IPS-20b (cell line): Measurements from ENCODE around the gene DTNA.

Experiments used
- H3K27ac ChIP-seq: one replicate; pipeline ENCODE4 v1.5.1; 2013; ENCODE audit warnings: low read length
- H3K27me3 ChIP-seq: 2 replicates; pipeline ENCODE4 v1.6.1; 2013; ENCODE audit warnings: mild to moderate bottlenecking, low read length, inconsistent platforms; ENCODE audit not compliant: insufficient read depth
- H3K36me3 ChIP-seq: 2 replicates; pipeline ENCODE4 v1.6.1; 2013; ENCODE audit warnings: low read depth, mild to moderate bottlenecking, inconsistent platforms, low read length, moderate library complexity; ENCODE audit not compliant: insufficient read depth
- H3K4me1 ChIP-seq: 2 replicates; pipeline ENCODE4 v1.6.1; 2013; ENCODE audit warnings: mild to moderate bottlenecking, control low read depth, inconsistent platforms, low read length, moderate library complexity; ENCODE audit not compliant: insufficient read depth
- H3K4me3 ChIP-seq: 2 replicates; pipeline ENCODE4 v1.5.1; 2013; ENCODE audit warnings: mild to moderate bottlenecking, low read length, inconsistent platforms
- H3K9ac ChIP-seq: 2 replicates; pipeline ENCODE4 v1.6.1; 2013; ENCODE audit warnings: low read depth, mild to moderate bottlenecking, inconsistent platforms, low read length, moderate library complexity
- H3K9me3 ChIP-seq: 2 replicates; pipeline ENCODE4 v1.6.1; 2013; ENCODE audit warnings: mild to moderate bottlenecking, low read depth, low read length, inconsistent platforms; ENCODE audit not compliant: insufficient read depth

DTNA gene

DNA sequence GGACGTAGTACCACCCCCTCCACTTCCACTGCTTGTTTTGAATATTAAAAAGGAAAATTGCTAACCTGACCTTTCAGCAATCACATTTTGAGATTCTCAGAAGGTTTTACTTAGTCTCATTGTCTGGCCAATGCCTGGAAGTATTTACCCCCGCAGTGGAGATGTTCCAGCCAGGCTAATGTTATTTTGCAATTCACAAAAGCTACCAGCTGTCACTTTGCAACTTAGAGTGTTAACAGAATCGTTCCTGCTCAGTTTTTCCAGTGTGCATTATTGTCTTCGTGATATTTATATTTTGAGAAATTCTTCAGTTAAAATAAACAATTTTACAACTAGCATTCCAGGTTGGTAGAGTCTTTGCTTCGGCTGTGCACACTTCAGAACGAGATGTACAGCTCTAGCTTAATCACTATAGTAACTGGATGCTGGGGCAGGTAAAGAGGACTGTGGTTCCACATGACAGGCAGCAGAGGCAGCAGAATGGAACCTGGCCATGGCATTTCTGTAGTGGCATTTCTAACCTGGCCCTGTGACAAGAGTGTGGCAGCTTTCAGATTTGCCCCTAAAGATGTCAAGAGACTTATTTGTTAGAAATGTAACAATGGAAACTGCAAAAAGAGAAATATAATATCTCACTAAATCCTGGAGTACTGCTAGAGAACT lies 85.1 kb downstream of the DTNA start:
- Histone ChIP-seq H3K27ac (no peak overlapping the region), H3K9ac (no peak overlapping the region), H3K4me3 (no peak overlapping the region), H3K4me1 (peaks cover 5% of the 10 kb centered on the region; the same call in 1 of the 2 replicates), H3K36me3 (no peaks in the 10 kb centered on the region), H3K27me3 (no peaks in the 10 kb centered on the region), H3K9me3 (peaks cover 10% of the 10 kb centered on the region; the same call in 1 of the 2 replicates)

DNA sequence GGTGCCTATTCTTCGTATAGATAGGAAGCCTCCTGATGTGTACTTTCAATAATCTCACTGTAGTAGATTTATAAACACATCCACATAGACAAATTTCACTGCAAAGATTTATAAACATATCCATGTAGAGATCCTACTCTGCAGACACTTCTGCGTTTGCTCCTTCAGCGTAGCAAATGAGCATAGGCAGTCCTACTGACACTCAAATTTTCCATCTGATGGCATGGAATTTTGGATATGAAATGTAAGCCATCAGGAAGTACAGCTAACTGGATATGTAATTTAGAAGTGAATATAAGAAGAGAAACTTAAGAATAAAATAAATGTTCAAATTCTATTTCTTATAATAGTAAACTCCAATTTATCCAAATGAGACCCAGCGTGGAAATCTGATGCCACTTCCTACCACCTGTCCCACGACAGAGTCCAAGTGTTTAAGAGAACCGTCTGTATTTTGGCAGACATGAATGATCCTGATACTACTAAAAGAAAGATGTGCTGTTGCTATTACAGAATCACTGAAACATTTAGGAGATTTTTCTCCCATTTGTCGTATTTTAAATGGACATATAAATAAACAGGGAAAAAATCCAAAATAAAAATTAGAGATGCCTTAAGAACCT lies 86.0 kb downstream of the DTNA start:
- no peak overlapping the region for H3K27ac ChIP-seq
- no peaks in the 10 kb centered on the region for H3K27me3 ChIP-seq
- peaks cover 5% of the 10 kb centered on the region; the same call in 1 of the 2 replicates for H3K4me1 ChIP-seq
- peaks cover 10% of the 10 kb centered on the region; the same call in 1 of the 2 replicates for H3K9me3 ChIP-seq
- H3K4me3 ChIP-seq: no peak overlapping the region
- no peaks in the 10 kb centered on the region for H3K36me3 ChIP-seq
- H3K9ac ChIP-seq: no peak overlapping the region

DNA sequence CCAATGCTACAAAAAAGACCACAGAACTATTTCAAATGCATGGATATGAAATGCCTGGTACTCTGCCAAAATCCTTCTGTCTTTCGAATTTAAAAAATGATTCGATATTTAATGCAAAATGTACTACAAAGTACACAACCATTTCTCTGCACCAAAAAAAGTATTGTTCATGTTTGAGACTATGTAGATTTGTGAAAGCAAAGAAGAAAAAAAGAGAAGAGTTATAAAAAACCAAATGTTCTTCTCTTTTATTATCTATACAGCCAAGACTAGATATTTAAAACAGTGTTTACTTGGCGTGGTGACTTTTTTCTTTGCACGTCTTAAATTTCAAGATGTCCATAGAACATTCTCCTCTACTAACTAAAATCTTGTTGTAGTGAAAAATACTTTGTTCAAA lies 89.2 kb downstream of the DTNA start:
- Histone ChIP-seq H3K27ac (no peak overlapping the region), H3K4me1 (peaks cover 20% of the 10 kb centered on the region), H3K9ac (no peak overlapping the region), H3K4me3 (no peak overlapping the region), H3K9me3 (no peaks in the 10 kb centered on the region), H3K27me3 (no peaks in the 10 kb centered on the region), H3K36me3 (no peaks in the 10 kb centered on the region)

DNA sequence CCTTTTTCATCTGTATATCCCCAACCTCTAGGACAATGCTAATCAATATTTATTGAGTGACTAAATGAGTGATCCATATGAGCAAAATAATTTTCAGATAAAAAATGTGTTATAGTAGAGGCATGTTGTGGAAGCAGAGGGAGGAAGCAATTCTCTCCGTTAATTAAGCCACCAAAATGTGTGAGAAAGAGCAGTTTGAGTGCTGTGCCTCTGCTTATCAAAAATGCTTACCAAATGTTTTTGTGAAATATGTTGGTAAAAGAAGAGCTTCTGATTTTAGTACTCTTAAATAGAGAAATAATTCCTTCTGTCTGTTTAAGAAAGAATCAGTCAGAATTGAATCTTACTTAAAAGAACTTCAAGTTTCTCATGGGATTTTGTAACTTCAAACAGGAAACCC lies 90.3 kb downstream of the DTNA start:
- no peak overlapping the region for H3K27ac ChIP-seq
- H3K36me3 ChIP-seq: no peaks in the 10 kb centered on the region
- H3K4me3 ChIP-seq: no peak overlapping the region

DNA sequence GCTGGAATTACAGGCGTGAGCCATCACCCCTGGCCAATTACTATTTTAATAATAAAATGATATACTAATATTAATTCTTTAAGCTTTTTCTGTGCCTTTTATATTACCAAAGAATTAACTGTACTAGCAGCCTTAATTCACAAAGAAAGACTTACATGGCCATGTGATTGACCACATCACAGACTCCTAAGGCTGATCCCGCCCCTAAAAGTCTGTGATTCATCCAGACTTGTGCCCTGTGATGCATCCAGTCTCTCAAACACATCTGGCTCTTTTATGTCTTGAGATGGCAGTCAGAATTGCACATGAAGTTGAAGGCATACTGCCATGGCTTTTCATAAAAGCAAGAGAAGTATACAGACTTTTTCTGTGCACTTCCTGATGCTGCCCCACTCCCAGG lies 91.7 kb downstream of the DTNA start:
- no peaks in the 10 kb centered on the region for H3K9me3 ChIP-seq
- no peak overlapping the region for H3K27ac ChIP-seq
- H3K4me1 ChIP-seq: peaks cover 21% of the 10 kb centered on the region
- H3K9ac ChIP-seq: no peak overlapping the region
- no peaks in the 10 kb centered on the region for H3K36me3 ChIP-seq
- H3K27me3 ChIP-seq: no peaks in the 10 kb centered on the region
- H3K4me3 ChIP-seq: no peak overlapping the region

More for the DNA sequence above, 90.3 kb downstream of the DTNA start:
- Histone ChIP-seq H3K9me3 (no peaks in the 10 kb centered on the region), H3K27me3 (no peaks in the 10 kb centered on the region), H3K9ac (no peak overlapping the region), H3K4me1 (peaks cover 15% of the 10 kb centered on the region)

DNA sequence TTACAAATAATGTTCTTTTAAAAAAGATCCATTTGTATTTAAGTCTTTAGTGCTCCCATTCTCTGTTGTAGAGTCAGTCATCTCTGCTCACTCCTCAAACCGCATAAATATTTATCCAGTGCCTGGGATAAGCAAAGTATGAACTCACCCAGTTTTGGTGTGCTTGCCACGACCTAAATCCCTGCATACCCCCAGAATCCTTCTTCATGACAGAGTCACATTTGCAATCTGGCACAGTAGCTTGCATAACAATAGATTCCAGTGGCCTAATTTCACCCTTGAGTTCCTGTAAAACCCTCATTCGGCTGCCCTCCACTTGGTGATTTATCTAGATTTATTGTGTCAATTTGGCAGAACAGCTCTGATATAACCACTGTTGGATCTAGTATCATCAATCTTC lies 92.9 kb downstream of the DTNA start:
- Histone ChIP-seq H3K27ac (no peak overlapping the region), H3K9me3 (no peaks in the 10 kb centered on the region), H3K36me3 (no peaks in the 10 kb centered on the region), H3K4me1 (peaks cover 33% of the 10 kb centered on the region), H3K4me3 (no peak overlapping the region), H3K9ac (no peak overlapping the region), H3K27me3 (no peaks in the 10 kb centered on the region)

DNA sequence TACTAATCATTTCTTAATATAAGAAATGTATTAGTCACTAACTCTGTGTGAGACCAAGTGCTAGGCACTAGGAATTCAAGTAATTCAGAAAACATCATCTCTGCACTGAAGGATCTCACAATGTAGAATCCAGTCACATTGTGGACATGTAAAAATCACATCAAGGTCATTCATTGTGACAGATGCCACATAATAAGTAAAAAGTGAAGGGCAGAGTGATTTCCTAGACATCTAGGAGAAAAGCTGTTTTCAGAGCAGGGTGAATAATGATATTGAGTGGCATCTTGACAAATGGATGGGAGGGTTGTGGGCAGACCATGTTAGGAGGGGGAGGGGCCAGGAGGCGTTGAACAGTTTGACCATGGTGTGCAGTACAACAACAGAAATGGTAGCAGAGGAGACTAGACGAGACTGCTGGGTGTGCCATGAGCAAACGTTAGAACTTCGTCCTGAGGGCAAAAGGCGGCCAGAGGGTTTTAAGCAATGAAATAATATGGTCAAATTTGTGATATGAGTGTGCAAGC lies 93.8 kb downstream of the DTNA start:
- no peaks in the 10 kb centered on the region for H3K9me3 ChIP-seq
- H3K9ac ChIP-seq: no peak overlapping the region
- no peaks in the 10 kb centered on the region for H3K27me3 ChIP-seq
- H3K27ac ChIP-seq: no peak overlapping the region
- no peak overlapping the region for H3K4me3 ChIP-seq
- H3K4me1 ChIP-seq: peaks cover 35% of the 10 kb centered on the region
- no peaks in the 10 kb centered on the region for H3K36me3 ChIP-seq

DNA sequence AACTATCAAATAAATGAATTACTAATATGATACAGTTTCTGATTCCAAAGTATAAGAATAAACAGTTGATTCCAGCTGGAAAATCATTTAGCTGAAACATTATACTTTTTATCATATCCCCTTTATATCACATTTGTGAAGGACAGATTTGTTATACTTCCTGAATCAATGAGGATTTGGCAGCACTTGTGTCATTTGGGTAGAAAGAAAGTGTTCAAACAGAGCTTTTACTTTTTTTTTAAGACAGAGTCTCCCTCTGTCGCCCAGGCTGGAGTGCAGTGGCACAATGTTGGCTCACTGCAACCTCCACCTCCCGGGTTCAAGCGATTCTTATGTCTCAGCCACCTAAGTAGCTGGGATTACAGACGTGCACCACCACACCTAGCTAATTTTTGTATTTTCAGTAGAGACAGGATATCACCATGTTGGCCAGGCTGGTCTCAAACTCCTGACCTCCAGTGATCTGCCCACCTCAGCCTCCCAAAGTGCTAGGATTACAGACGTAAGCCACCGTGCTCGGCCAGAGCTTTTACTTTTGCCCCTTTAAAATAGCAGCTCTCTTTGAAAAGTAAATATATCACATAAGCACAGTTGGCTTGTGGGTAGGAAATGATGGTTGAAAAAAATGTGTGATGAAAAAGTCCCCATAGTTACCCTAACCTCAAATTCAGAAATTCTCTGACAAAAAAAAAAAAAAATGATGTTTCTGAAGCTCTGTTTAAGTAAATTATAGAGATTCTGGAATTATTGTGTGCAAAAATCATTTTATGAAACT lies 95.2 kb downstream of the DTNA start:
- Histone ChIP-seq H3K27ac (no peak overlapping the region), H3K4me3 (no peak overlapping the region), H3K9ac (no peak overlapping the region), H3K27me3 (no peaks in the 10 kb centered on the region), H3K36me3 (no peaks in the 10 kb centered on the region), H3K4me1 (peaks cover 35% of the 10 kb centered on the region), H3K9me3 (no peaks in the 10 kb centered on the region)

DNA sequence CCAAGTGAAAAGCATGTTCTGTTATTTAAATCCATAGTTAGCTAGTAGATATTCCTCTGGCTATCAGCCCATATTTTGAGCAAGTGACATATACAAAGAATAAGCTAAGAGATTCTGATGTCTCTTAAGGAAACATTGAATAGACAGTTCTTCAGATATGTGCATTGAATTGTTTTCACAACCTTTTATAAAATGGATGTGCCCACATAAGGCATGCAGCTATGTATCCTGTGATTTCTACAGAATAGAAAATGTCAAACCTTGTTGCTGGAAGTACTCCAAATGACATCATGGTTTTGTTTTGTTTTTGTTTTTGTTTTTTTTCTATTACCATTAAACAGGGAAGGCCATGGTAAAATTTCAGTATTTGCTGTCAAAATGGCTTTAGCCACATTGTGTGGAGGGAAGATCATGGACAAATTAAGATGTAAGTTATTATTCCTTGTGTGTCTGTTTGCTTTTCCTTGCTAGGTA lies 95.8 kb downstream of the DTNA start:
- H3K36me3 ChIP-seq: no peaks in the 10 kb centered on the region
- no peak overlapping the region for H3K9ac ChIP-seq
- no peaks in the 10 kb centered on the region for H3K9me3 ChIP-seq
- H3K4me3 ChIP-seq: no peak overlapping the region
- no peak overlapping the region for H3K27ac ChIP-seq
- H3K27me3 ChIP-seq: no peaks in the 10 kb centered on the region
- H3K4me1 ChIP-seq: peaks cover 35% of the 10 kb centered on the region

DNA sequence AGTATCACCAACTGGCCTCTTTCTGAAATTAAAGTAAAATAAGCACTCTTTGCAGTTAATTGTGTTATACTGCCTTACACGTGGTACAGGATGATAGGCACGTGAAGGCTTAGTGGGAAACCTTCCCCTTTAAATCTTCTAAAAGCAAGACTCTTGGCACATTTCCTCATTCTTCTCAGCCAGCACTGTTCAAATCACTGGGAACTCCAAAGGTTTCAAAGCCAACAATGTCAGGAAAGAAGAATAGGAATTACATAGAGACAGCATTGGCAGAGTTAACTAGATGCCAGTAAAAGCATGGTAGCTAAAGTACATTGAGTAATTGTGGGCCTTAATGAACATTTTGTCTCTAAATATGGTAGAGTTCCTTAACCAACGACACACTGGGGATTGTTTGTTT lies 96.4 kb downstream of the DTNA start:
- H3K27ac ChIP-seq: no peak overlapping the region
- H3K4me3 ChIP-seq: no peak overlapping the region
- no peaks in the 10 kb centered on the region for H3K36me3 ChIP-seq

DNA sequence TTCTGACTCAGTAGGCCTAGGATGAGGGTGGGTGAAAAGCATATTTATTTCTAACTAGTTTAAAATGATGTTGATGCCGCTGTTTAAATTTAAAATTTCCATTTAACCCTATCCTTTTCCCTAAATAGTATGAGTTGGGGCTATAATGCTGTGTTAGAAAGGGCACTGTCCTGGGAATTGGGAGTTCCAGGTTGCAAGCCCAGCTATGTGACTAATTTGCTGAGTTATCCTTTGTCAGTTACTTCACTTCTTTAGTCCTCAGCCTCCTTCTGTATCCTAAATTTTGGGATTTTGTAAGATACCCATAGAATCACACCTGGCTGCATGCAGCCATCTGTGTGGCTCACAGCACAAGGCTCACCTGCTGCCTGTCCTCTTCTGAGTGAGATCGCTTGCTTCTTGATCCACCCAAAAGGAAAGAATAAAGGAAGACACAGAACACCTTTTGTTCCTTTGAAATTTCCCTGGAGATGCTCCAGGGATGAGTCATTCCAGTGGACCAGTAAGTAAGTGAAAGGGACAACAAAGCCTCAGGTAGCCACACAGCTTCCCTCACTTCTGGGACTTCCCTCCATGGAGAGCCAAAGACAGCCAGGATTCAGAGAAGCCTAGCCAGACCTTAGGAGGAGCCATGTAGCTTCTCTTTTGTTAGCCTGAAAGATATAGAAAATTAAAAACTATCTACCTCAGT lies 97.2 kb downstream of the DTNA start:
- Histone ChIP-seq H3K27me3 (no peaks in the 10 kb centered on the region), H3K36me3 (no peaks in the 10 kb centered on the region), H3K4me3 (no peak overlapping the region), H3K27ac (no peak overlapping the region), H3K9me3 (no peaks in the 10 kb centered on the region), H3K4me1 (peaks cover 30% of the 10 kb centered on the region), H3K9ac (no peak overlapping the region)

More for the DNA sequence above, 96.4 kb downstream of the DTNA start:
- Histone ChIP-seq H3K9ac (no peak overlapping the region), H3K9me3 (no peaks in the 10 kb centered on the region), H3K4me1 (peaks cover 35% of the 10 kb centered on the region), H3K27me3 (no peaks in the 10 kb centered on the region)
